HepG2 (cell line): ENCODE results near the gene UBE2O. TPM values are rescaled to one million over a fixed set of nuclear protein-coding genes. Genes with fewer than 3 reads are reported as not detected.

Experiments
- CEBPB ChIP-seq: IDR thresholded peaks from 2 replicates; pipeline ENCODE4 v1.6.1; 2011; ENCODE audit warnings: low read depth, low read length, improper control_type of control experiment, borderline replicate concordance
- FUBP1 ChIP-seq: sonication (generic); formaldehyde crosslinking; IDR thresholded peaks from 2 replicates; pipeline ENCODE4 v1.5.1; 2020; ENCODE audit warnings: missing genetic modification reagents, mild to moderate bottlenecking, borderline replicate concordance
- MLXIP ChIP-seq: sonication (generic); formaldehyde crosslinking; IDR thresholded peaks from 2 replicates; pipeline ENCODE4 v1.9.0; 2021; ENCODE audit warnings: missing genetic modification reagents, borderline replicate concordance
- RNF219 ChIP-seq: sonication (generic); formaldehyde crosslinking; IDR thresholded peaks from 2 replicates; pipeline ENCODE4 v1.5.0; 2020; ENCODE audit warnings: mild to moderate bottlenecking, missing genetic modification reagents
- SMAD3 ChIP-seq: sonication (generic); formaldehyde crosslinking; IDR thresholded peaks from 2 replicates; pipeline ENCODE4 v1.4.0; 2020; ENCODE audit warnings: missing genetic modification reagents
- ZHX1 ChIP-seq: sonication (generic); formaldehyde crosslinking; IDR thresholded peaks from 2 replicates; pipeline ENCODE4 v1.8.1; 2022; ENCODE audit warnings: low read depth, mild to moderate bottlenecking, missing genetic modification reagents
- ZNF276 ChIP-seq: sonication (generic); formaldehyde crosslinking; IDR thresholded peaks from 2 replicates; pipeline ENCODE4 v1.4.0; 2020; ENCODE audit warnings: mild to moderate bottlenecking, low read depth, missing genetic modification reagents
- ZNF282 ChIP-seq: fragments of 450-650 bp; IDR thresholded peaks from 2 replicates; pipeline ENCODE4 v1.6.1; 2018; ENCODE audit not compliant: partially characterized antibody
- ZNF326 ChIP-seq: sonication (generic); formaldehyde crosslinking; IDR thresholded peaks from 2 replicates; pipeline ENCODE4 v1.4.0; 2020; ENCODE audit warnings: missing genetic modification reagents, borderline replicate concordance
- ZNF639 ChIP-seq: conservative IDR thresholded peaks from 2 replicates; pipeline ENCODE4 v1.6.1; 2018; ENCODE audit warnings: missing genetic modification reagents
- polyA plus RNA-seq, 8 experiments: library from polyadenylated mRNA; depleted of rRNA in 3 of 8; stranded (reverse) in 7 of 8; unstranded in 1 of 8; fragments of >200 nt; fragmentation: Illumina TruSeq in 4 of 8; extraction: Trizol in 4 of 8; gene quantifications; 2 replicates each; pipeline versions ENCODE4 v1.2.1 to v1.2.3, GENCODE V29; 2011 to 2016; ENCODE audit warnings: low read depth in 4 of 8, missing spikeins in 1 of 8, mixed read lengths in 1 of 8; ENCODE audit not compliant: insufficient read depth in 1 of 8
- total RNA-seq, 5 experiments: library from RNA; depleted of rRNA; stranded (reverse); fragments of >200 nt; fragmentation: Illumina TruSeq; extraction: Trizol; gene quantifications; 2 replicates each; pipeline ENCODE4 v1.2.3, GENCODE V29; 2016; ENCODE audit warnings: low read depth in 1 of 5

Gene UBE2O
- total and polyA plus RNA-seq, 2 of the 13 experiments (the other 11 are each of a cell fraction or from before 2014, with no cell fraction given): 21.5 to 23.5 TPM

- no peak for TF ChIP-seq FUBP1 (CRISPR knock-in tag)
- TF ChIP-seq RNF219 (CRISPR knock-in tag): no peak
- no peak for TF ChIP-seq MLXIP (CRISPR knock-in tag)
- no peak for TF ChIP-seq CEBPB
- 0 out of 2 replicates have a peak, but pooled peaks have one; percentile 26 for TF ChIP-seq SMAD3 (CRISPR knock-in tag)
- TF ChIP-seq ZNF276 (CRISPR knock-in tag): no peak
- TF ChIP-seq ZNF282: no peak
- peak; percentile 82 for TF ChIP-seq ZNF326 (CRISPR knock-in tag)
- TF ChIP-seq ZNF639: no peak; the same call in none of the 2 replicates
- TF ChIP-seq ZHX1 (CRISPR knock-in tag): no peak
Measured at GRCh38 chr17:76383546-76384221, 69.3 kb downstream of the UBE2O start (continued).
